Panc1 (cell line): ENCODE results near the gene RANBP3. TPM values are rescaled to one million over a fixed set of nuclear protein-coding genes. Genes with fewer than 3 reads are reported as not detected.
A peak's percentile ranks its signal among the peaks of the same experiment; 100 is the strongest.

Source experiments
- ATAC-seq: fragments of 200-7000 bp; cut with Tn5 transposase; 2 replicates; pipeline ENCODE4 v1.9.1; 2020; ENCODE audit warnings: mild to moderate bottlenecking, moderate library complexity
- BruUV-seq: library from RNA; stranded (reverse); fragments of 400-500 nt; replicated peaks from 2 replicates; lab custom pipeline; 2021; lab: Mats Ljungman, UMichigan
- CTCF ChIA-PET: fragments of 300-600 bp; sonication (Branson Sonifier 250); formaldehyde crosslinking; loops from one replicate; lab custom pipeline; 2022; ENCODE audit warnings: antibody characterized with exemption; lab: Charles Lee
- POLR2A ChIA-PET: fragments of 300-600 bp; sonication (Branson Sonifier 250); formaldehyde crosslinking; loops from one replicate; lab custom pipeline; 2022; ENCODE audit warnings: antibody characterized with exemption; lab: Charles Lee
- DNase-seq: peaks from one replicate; pipeline ENCODE4 v3.0.0-alpha.2; 2010; ENCODE audit warnings: low read depth, low spot score
- H3K27ac ChIP-seq: 2 replicates; pipeline ENCODE4 v1.5.1; 2011; ENCODE audit warnings: mild to moderate bottlenecking, low read length, inconsistent platforms
- H3K27me3 ChIP-seq: fragments of 200-500 bp; sonication (Bioruptor generic); 2 replicates; pipeline ENCODE4 v1.6.0; 2014; ENCODE audit warnings: low read length, inconsistent platforms; ENCODE audit not compliant: control insufficient read depth, insufficient read depth
- H3K36me3 ChIP-seq: fragments of 200-500 bp; sonication (Bioruptor generic); 2 replicates; pipeline ENCODE4 v1.5.1; 2014; ENCODE audit warnings: inconsistent platforms, mild to moderate bottlenecking, low read length, moderate library complexity; ENCODE audit not compliant: control insufficient read depth, insufficient read depth
- H3K4me1 ChIP-seq: 2 replicates; pipeline ENCODE4 v1.5.1; 2011; ENCODE audit warnings: inconsistent platforms, mild to moderate bottlenecking, low read length, moderate library complexity; ENCODE audit not compliant: control insufficient read depth, insufficient read depth
- H3K4me3 ChIP-seq, 2 experiments: 2 replicates each; pipeline ENCODE4 v1.5.1; 2011 to 2012; ENCODE audit warnings: low read depth in 2 of 2, low read length in 2 of 2, mild to moderate bottlenecking in 2 of 2, inconsistent platforms in 1 of 2, moderate library complexity in 1 of 2
- H3K9me3 ChIP-seq: fragments of 200-500 bp; sonication (Bioruptor generic); 2 replicates; pipeline ENCODE4 v1.5.1; 2014; ENCODE audit warnings: low read depth, mild to moderate bottlenecking, inconsistent platforms, low read length, moderate library complexity; ENCODE audit not compliant: control insufficient read depth, insufficient read depth
- CTCF ChIP-seq: fragments of 450-650 bp; IDR thresholded peaks from 2 replicates; pipeline ENCODE4 v1.5.1; 2017; ENCODE audit warnings: mild to moderate bottlenecking
- POLR2AphosphoS5 ChIP-seq: IDR thresholded peaks from 2 replicates; pipeline ENCODE4 v1.6.1; 2012; ENCODE audit warnings: mild to moderate bottlenecking, low read depth, low read length, moderate library complexity
- REST ChIP-seq, 2 experiments: IDR thresholded peaks; 2 replicates each; pipeline ENCODE4 v1.6.1; 2011 to 2012; ENCODE audit warnings: low read depth in 2 of 2, control low read depth in 1 of 2, low read length in 1 of 2, mild to moderate bottlenecking in 1 of 2, moderate library complexity in 1 of 2; ENCODE audit not compliant: insufficient read depth in 1 of 2
- SIN3A ChIP-seq: IDR thresholded peaks from 2 replicates; pipeline ENCODE4 v1.6.1; 2012; ENCODE audit warnings: low read depth, mild to moderate bottlenecking, low read length, moderate library complexity, borderline replicate concordance; ENCODE audit not compliant: insufficient read depth
- TCF7L2 ChIP-seq: IDR thresholded peaks from 2 replicates; pipeline ENCODE4 v1.6.1; 2011; ENCODE audit warnings: mild to moderate bottlenecking, low read depth, low read length, inconsistent platforms
- in situ Hi-C: cut with HindIII; loops from 2 replicates; pipeline ENCODE4 v1.10.0; 2016; ENCODE audit warnings: low sequenced_read_pairs, low pct_unique_long_range_greater_than_20kb
- intact Hi-C: fragments of 100-400 bp; cut with micrococcal nuclease; formaldehyde crosslinking; loops from one replicate; pipeline ENCODE4 v1.10.0; 2022; ENCODE audit not compliant: unreplicated experiment
- total RNA-seq: library from RNA; stranded (reverse); gene quantifications from one replicate; pipeline ENCODE4 v1.2.1, GENCODE V29; 2021; ENCODE audit not compliant: unreplicated experiment

RANBP3 gene
- total RNA-seq, 1 experiment from 2014 or later, result 54.6 TPM

GRCh38 chr19:5990289-5990797 lies 12.4 kb upstream of the RANBP3 start:
- CTCF ChIA-PET, result interaction anchor here (0.6 kb wide), 1 partner anchor 186 kb away, joined by 4 read pairs; no protein-coding TSS in a partner anchor
- peak overlapping the region; percentile 30 to 44 for H3K4me3 ChIP-seq
- TF ChIP-seq REST (IDR thresholded peaks at IDR 0.05; ENCODE audit: insufficient read depth in 1 of 2, low read depth in 2 of 2, low read length in 1 of 2) (no peak), POLR2AphosphoS5 (no peak), CTCF (no peak), TCF7L2 (no peak), SIN3A (no peak)
- POLR2A ChIA-PET, result no interaction called here
- ATAC-seq (peak; percentile 66), DNase-seq (no peak)
- peaks cover 8% of the 10 kb centered on the region; the same call in 1 of the 2 replicates for H3K4me1 ChIP-seq
- no peaks in the 10 kb centered on the region for H3K9me3 ChIP-seq
- intact Hi-C loops, result no loop called here
- no peaks in the 10 kb centered on the region for H3K36me3 ChIP-seq
- no TSS peak for BruUV-seq
- H3K27ac ChIP-seq, result peak overlapping the region; percentile 75
- no peaks in the 10 kb centered on the region for H3K27me3 ChIP-seq
- in situ Hi-C loops, result no loop called here

GRCh38 chr19:5989388-5990074 lies 11.6 kb upstream of the RANBP3 start:
- peaks cover 8% of the 10 kb centered on the region; the same call in 1 of the 2 replicates for H3K4me1 ChIP-seq
- H3K27me3 ChIP-seq, result no peaks in the 10 kb centered on the region
- in situ Hi-C loops, result no loop called here
- intact Hi-C loops, result loop anchor here (2.0 to 10.0 kb wide), 2 partner anchors 33 to 135 kb away; no protein-coding TSS in a partner anchor
- CTCF ChIA-PET, result interaction anchor here (0.6 to 1.6 kb wide), 3 partner anchors 32 to 185 kb away, joined by 3 to 5 read pairs (median 4); no protein-coding TSS in a partner anchor
- H3K27ac ChIP-seq, result peak overlapping the region; percentile 75
- ATAC-seq (no peak), DNase-seq (no peak)
- no peaks in the 10 kb centered on the region for H3K9me3 ChIP-seq
- TF ChIP-seq SIN3A, result no peak
- no peak for TF ChIP-seq POLR2AphosphoS5
- no peak for TF ChIP-seq CTCF
- no peak for TF ChIP-seq REST (IDR thresholded peaks at IDR 0.05; ENCODE audit: insufficient read depth in 1 of 2, low read depth in 2 of 2, low read length in 1 of 2)
- TF ChIP-seq TCF7L2, result no peak
- POLR2A ChIA-PET, result interaction anchor here (0.7 kb wide), 1 partner anchor 38 kb away, joined by 3 read pairs; no protein-coding TSS in a partner anchor
- peak overlapping the region; percentile 30 to 44 for H3K4me3 ChIP-seq
- no TSS peak for BruUV-seq
- H3K36me3 ChIP-seq, result no peaks in the 10 kb centered on the region
